RPMI8226 (cell line): ENCODE data around the gene TUBG2.
"Not testable (repeated sequence)": the region's sequence is repeated elsewhere in the genome, so short reads cannot be mapped to it uniquely, and the experiment has no call there.

Experiments used
- DNase-seq: peaks from one replicate; pipeline ENCODE4 v3.0.0-alpha.2; 2015

The TUBG2 gene

GRCh38 chr17:42655528-42655927 lies 3.6 kb upstream of the TUBG2 start:
- no peak for DNase-seq

- DNase-seq: no peak
Observed at GRCh38 chr17:42657824-42658588, 1.1 kb upstream of the TUBG2 start.

- not testable (repeated sequence) for DNase-seq
Observed at GRCh38 chr17:42659932-42660274, 819 bp downstream of the TUBG2 start.

GRCh38 chr17:42660692-42661345 lies 1.7 kb downstream of the TUBG2 start:
- no peak for DNase-seq

GRCh38 chr17:42665581-42666001 lies 6.5 kb downstream of the TUBG2 start:
- DNase-seq: no peak

- not testable (repeated sequence) for DNase-seq
Observed at GRCh38 chr17:42666126-42666525, 7.0 kb downstream of the TUBG2 start.

- no peak for DNase-seq
Observed at GRCh38 chr17:42667088-42667951, 8.2 kb downstream of the TUBG2 start.

- DNase-seq: no peak
Observed at GRCh38 chr17:42669705-42669976, 10.6 kb downstream of the TUBG2 start.

GRCh38 chr17:42669977-42670788 lies 11.1 kb downstream of the TUBG2 start:
- no peak for DNase-seq

- DNase-seq: no peak
Observed at GRCh38 chr17:42670789-42671657, 11.9 kb downstream of the TUBG2 start.

GRCh38 chr17:42672038-42672437 lies 13.0 kb downstream of the TUBG2 start:
- no peak for DNase-seq

- no peak for DNase-seq
Observed at GRCh38 chr17:42673266-42673884, 14.3 kb downstream of the TUBG2 start.

- DNase-seq: peak; percentile 71
Observed at GRCh38 chr17:42673885-42674754, 15.0 kb downstream of the TUBG2 start.

- DNase-seq: peak; percentile 79
Observed at GRCh38 chr17:42674755-42675347, 15.8 kb downstream of the TUBG2 start.

GRCh38 chr17:42675348-42675964 lies 16.4 kb downstream of the TUBG2 start:
- DNase-seq: peak; percentile 84

- peak; percentile 49 for DNase-seq
Observed at GRCh38 chr17:42675965-42676423, 16.9 kb downstream of the TUBG2 start.

- DNase-seq: peak; percentile 36
Observed at GRCh38 chr17:42676424-42677011, 17.4 kb downstream of the TUBG2 start, which contains the start of gene PLEKHH3. PLEKHH3 (minus strand) TSS chr17:42676994; CDS start chr17:42676563, 431 bp downstream.

- DNase-seq: peak; percentile 99
Observed at GRCh38 chr17:42677012-42677857, 18.2 kb downstream of the TUBG2 start.
